Thoracic aorta endothelial cell (primary cell): ENCODE results near the gene LIN28B. TPM values are rescaled to one million over a fixed set of nuclear protein-coding genes. Genes with fewer than 3 reads are reported as not detected.

Source experiments
- small RNA-seq: library from RNA; depleted of rRNA; stranded (forward); fragments of <200 nt; gene quantifications from one replicate; pipeline ENCODE3, GENCODE V24; 2012
- total RNA-seq: library from RNA; depleted of rRNA; stranded (reverse); fragments of >200 nt; gene quantifications from 2 replicates; pipeline ENCODE4 v1.2.3, GENCODE V29; 2012

Gene LIN28B
- total RNA-seq: not detected in 2 replicates

GRCh38 chr6:104956731-104957294 is at the start of gene LIN28B:
LIN28B (plus strand) TSS chr6:104957107; CDS start chr6:104957251, 144 bp downstream.

Small RNAs within 50 kb of the gene (small RNA-seq; reads per million reads assigned to genes)
- gene RNU6-1106P: not detected

Other genes with a start within 250 kb of the LIN28B start
- gene HACE1, start 97.2 kb upstream of the LIN28B start, total RNA-seq: 19.0 and 20.8 TPM in 2 replicates
- gene POPDC3, start 222.9 kb downstream of the LIN28B start, total RNA-seq: 0.14 and 2.1 TPM in 2 replicates